HCEC 1CT (cell line): ENCODE measurements around the gene NR5A2.
"Not testable (repeated sequence)": the region's sequence is repeated elsewhere in the genome, so short reads cannot be mapped to it uniquely, and the experiment has no call there.

Experiments
- DNase-seq: peaks from one replicate; pipeline ENCODE4 v3.0.0-alpha.2; 2017

The NR5A2 gene

GRCh38 chr1:200166411-200166810 lies 138.9 kb downstream of the NR5A2 start:
- DNase-seq: no peak

DNA sequence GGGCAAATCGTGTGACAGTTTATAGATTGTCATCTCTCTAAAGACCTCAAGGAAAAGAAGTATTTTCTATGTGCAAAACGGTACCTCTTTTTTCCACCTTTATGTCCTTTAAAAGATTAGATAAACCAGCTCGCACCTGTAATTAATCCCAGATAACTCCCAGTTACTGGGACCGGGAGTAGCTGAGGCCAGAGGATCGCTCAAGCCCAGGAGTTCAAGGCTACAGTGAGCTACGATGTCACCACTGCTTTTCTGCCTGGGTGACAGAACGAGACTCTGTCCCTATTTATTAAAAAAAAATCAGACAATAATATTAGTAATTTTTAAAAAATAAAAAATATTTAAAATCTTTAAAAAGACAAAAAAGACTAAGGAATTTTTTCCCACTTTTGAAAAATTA lies 141.4 kb downstream of the NR5A2 start:
- DNase-seq: no peak

DNA sequence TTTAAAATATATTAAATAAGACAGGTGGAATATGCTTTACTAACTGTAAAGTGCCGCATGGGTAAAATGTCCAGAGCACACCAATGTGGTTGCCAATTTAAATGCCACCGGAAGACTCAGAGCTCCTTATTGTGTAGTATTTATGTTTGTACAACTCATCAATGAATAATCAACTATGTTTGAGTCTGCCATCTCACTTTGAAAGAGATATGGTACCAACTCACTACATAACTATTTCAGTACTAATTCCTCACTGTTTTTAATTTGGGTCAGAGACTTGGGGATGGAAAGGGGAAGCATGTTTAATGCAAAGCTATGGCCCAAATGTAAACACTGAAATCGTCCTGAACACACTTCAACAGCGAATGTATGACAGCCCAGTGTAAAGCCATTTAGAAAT lies 144.8 kb downstream of the NR5A2 start:
- peak; percentile 86 for DNase-seq

GRCh38 chr1:200173097-200173618 lies 145.6 kb downstream of the NR5A2 start:
- DNase-seq: peak; percentile 9

GRCh38 chr1:200174525-200175295 lies 147.2 kb downstream of the NR5A2 start:
- no peak for DNase-seq

GRCh38 chr1:200176181-200176580 lies 148.7 kb downstream of the NR5A2 start:
- DNase-seq: no peak

DNA sequence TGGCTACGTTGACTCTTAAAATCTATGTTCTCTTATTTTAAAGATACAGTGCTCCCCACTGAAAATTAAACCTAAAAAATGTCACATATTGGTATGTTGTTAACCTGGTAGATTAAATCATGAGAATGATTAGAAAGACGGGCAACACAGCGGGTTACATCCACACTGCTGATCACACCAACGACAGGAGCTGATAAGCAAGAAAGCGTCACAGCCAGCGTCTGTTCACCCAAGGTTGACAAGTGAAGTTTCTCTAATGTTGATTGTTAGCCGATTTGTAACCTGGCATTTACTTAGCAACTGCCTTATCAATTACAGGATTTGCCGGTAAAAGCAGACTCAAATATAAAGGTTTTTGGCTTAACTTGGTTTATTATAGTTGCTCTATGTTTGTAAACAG lies 149.3 kb downstream of the NR5A2 start:
- DNase-seq: no peak

DNA sequence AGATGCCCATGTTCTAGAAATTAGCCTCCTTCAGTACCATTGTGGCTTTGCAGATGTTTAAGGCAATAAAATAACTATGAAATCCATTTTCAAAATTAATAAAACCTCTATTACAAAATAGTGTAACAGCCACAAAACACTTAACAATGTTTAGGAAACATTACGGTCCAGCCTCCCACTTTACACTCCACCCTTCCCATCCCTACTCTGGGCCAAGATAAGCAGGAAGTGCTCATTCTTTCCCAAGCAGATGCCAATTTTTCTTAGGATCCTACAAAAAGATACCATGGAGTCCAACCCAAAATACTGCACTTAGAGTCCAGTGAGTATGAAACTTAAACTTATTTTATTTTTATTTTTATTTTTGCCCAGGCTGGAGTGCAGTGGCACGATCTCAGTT lies 150.8 kb downstream of the NR5A2 start:
- no peak for DNase-seq

DNA sequence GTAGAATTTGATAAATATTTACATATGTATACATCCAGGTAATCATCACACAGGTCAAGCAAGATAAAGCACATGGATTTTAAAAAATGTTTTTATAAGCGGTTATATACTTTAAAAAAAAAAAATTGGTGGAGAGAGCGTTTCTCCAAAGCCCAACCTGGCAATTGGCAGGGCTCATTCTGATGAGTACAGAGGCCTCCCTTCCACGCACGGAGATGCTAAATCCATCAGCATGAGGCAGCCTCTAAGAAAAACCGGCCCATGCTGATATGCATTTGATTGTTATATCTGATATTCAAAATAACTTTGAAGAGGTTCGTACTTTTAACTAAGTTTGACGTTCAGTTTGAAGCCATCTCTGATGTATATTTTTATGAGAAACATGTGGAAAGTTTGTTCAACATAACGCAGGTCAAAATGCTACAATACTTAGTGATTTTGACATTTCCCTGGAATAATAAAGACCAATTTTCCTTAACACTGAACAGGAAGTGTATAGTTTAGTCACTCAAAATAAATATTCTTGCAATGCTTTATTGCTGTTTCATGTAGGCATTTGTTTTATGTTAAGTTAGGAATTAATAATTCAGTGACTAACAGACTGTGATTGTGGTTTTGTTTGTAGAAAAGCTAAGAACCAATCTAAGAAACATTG lies 151.7 kb downstream of the NR5A2 start:
- DNase-seq: peak; percentile 70

GRCh38 chr1:200179781-200180160 lies 152.3 kb downstream of the NR5A2 start:
- DNase-seq: peak; percentile 17

DNA sequence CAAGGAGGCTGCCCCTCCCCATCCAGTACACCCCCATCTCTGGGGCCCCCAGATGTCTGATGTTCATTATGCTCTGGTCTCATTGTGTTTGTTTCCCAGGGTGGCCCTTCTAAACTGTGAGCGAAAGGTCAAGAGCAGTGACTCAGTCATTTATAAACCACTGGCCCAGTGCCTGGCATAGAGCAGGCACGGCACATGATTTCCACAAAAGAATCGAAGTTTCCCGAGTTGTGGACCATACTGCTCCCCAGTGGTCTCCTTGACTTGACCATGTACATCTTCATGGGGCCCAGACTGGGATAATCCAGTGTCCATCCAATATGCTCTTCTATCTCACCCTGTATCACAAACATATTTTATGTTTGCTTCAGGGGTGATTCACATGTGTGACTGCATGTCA lies 153.3 kb downstream of the NR5A2 start:
- peak; percentile 92 for DNase-seq

- DNase-seq: no peak
These were observed 154.4 kb downstream of the NR5A2 start for GRCh38 chr1:200181861-200182260.

GRCh38 chr1:200182701-200183100 lies 155.2 kb downstream of the NR5A2 start:
- no peak for DNase-seq

DNA sequence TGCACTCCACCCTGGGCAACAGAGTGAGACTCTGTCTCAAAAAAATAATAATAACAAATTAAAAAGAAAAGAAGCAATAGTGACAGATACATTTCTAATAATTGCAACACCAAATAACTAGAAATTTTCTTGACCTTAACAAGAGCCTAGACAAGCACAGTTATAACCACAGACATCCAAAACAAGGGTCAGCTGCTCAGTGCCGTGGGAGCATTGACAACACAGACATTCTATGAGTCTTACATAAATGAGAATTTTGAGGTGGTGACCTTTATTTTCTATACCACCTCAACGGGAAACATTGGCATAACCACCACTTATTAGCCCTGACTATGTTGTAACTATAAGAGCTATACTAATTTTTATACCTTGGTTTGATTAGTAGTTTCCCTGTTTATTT lies 156.1 kb downstream of the NR5A2 start:
- no peak for DNase-seq

DNA sequence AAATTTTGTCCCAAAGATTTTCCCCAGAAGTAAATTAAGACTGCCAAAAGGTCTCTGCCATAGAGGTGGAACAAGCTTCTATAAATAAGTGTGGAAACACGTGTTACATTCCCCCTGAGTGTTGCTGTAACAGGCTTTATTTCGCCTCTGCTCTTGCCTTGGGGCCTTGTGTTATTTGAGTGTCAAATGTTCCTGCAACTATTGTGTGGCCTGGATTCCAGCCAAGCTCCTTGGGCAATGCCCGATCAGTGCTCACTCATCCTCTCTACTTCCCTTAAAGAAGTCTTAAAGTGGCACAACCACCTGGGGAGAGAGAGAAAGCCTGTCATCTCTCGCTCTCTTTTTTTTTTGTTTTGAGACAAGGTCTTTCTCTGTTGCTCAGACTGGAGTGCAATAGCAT lies 156.7 kb downstream of the NR5A2 start:
- peak; percentile 65 for DNase-seq

GRCh38 chr1:200185191-200185590 lies 157.7 kb downstream of the NR5A2 start:
- not testable (repeated sequence) for DNase-seq

DNA sequence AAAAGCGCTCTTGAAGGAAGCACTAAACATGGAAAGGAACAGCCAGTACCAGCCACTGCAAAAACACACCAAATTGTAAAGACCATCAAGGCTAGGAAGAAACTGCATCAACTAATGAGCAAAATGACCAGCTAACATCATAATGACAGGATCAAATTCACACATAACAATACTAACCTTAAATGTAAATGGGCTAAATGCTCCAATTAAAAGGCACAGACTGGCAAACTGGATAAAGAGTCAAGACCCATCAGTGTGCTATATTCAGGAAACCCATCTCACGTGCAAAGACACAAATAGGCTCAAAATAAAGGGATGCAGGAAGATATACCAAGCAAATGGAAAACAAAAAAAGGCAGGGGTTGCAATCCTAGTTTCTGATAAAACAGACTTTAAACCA lies 159.8 kb downstream of the NR5A2 start:
- not testable (repeated sequence) for DNase-seq

- DNase-seq: no peak
These were observed 164.5 kb downstream of the NR5A2 start for GRCh38 chr1:200191993-200192392.

DNA sequence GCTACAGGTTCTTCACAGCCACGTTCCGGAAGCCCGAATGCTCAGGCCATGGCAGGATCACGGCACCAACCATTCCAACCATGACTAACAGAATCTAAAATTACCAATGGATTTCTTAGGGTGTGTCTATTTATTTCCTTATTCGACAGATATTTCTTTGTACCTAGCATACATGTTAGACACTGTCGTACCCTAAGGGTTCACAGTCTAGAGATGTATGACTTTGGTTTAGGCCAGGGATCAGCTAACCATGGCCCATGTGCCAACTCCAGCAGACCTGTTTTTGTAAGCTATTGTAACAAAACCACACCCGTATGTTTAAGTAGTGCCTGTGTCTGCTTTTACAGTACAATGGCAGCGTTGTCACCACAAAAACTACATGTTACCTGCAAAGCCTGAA lies 167.0 kb downstream of the NR5A2 start:
- DNase-seq: no peak

GRCh38 chr1:200198236-200198635 lies 170.7 kb downstream of the NR5A2 start:
- DNase-seq: no peak

DNA sequence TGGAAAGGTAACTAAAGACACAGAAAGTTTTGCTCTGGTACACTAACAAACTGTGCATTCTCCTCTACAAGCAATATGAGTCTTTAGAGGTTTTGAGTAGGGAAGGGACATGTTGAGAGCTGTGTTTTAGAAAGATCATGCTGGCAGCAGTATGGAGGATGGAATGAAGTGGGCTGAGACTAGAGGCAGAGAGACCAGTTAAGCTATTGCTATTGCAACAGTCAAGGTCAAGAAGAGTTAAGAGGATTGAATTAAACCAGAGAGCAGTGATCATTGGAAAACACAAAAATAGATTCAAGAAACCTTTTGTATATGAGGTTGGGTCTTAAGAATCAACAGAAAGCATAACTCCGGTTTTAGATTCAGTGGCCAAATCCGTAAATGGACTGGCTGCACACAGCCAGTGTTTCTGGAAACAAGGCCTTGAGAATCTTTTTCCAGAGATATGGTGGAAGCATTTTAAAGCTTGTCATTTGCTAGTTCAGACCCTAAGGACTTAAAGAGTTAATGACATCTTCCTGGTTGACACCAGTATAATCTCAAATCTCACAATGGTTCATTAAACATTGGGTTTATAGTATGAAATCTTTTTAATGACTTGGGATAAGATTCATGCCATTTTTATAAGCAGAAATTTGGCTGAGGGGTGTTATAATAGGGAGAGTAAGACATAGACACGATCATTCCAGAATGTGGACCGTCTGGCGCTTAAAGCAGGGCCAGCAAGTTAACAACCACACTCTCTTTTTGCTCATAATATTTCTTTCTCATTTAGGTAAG lies 177.9 kb downstream of the NR5A2 start:
- DNase-seq: no peak

- peak; percentile 91 for DNase-seq
These were observed 178.8 kb downstream of the NR5A2 start for GRCh38 chr1:200206340-200206739.

DNA sequence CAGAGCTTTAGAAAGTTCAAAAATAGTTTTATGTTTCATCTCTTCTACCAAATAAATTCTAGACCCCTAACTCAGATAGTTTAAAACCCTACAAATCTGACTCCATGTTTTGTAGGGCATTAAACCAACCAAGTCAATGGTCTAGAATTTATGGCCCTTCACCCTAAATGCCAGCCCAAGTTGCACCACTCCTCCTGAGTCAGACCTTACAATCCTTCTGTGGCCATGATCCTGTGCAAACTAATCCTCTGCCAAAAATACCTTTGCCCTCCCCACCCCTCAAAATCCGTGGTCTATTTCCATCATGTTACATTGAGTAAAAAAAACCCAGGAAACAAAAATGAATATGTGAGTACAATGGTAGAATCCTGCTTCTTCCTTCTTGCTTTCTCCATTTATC lies 179.3 kb downstream of the NR5A2 start:
- DNase-seq: peak; percentile 49

GRCh38 chr1:200207711-200208126 lies 180.2 kb downstream of the NR5A2 start:
- DNase-seq: peak; percentile 78
